GM12878 (cell line): ENCODE results near the gene ACTN3. TPM values are rescaled to one million over a fixed set of nuclear protein-coding genes. Genes with fewer than 3 reads are reported as not detected.

Source experiments
- ATAC-seq: fragments of 200-7000 bp; cut with Tn5 transposase; 3 replicates; pipeline ENCODE4 v1.9.1; 2020; ENCODE audit warnings: mild to moderate bottlenecking, moderate library complexity
- BruUV-seq: library from RNA; stranded (reverse); fragments of 400-500 nt; replicated peaks from 2 replicates; lab custom pipeline; 2021; lab: Mats Ljungman, UMichigan
- CTCF ChIA-PET: fragments of 300-600 bp; sonication (Branson Sonifier 250); formaldehyde crosslinking; extraction: SDS; loops from one replicate; lab custom pipeline; 2021; ENCODE audit warnings: inconsistent platforms; lab: Yijun Ruan, JAX
- POLR2A ChIA-PET: fragments of 350-600 bp; formaldehyde crosslinking; extraction: SDS; loops from one replicate; lab custom pipeline; 2021; ENCODE audit warnings: inconsistent platforms; lab: Charles Lee
- RAD21 ChIA-PET: fragments of 300-600 bp; sonication (Branson Sonifier 250); formaldehyde crosslinking; loops from one replicate; lab custom pipeline; 2023; ENCODE audit warnings: antibody characterized with exemption; ENCODE audit not compliant: unreplicated experiment; lab: Charles Lee
- SMC1A ChIA-PET: fragments of 300-600 bp; sonication (Branson Sonifier 250); formaldehyde crosslinking; loops from one replicate; lab custom pipeline; 2023; ENCODE audit not compliant: unreplicated experiment, uncharacterized antibody; lab: Charles Lee
- DNase-seq: peaks from one replicate; pipeline ENCODE4 v3.0.0-alpha.2; 2011; ENCODE audit warnings: low read depth, low spot score
- FAIRE-seq: peaks from 3 replicates; lab custom pipeline; 2011; peaks lifted over from hg19 to GRCh38; lab: Jason Lieb, UNC
- H2AFZ ChIP-seq: 2 replicates; pipeline ENCODE4 v1.6.0; 2011; ENCODE audit warnings: low read depth, low read length, control low read depth; ENCODE audit not compliant: control insufficient read depth
- H3K27ac ChIP-seq: 2 replicates; pipeline ENCODE4 v1.5.1; 2011; ENCODE audit warnings: control low read depth; ENCODE audit not compliant: control insufficient read depth, insufficient read depth
- H3K27me3 ChIP-seq, 2 experiments: replicated peaks in 1 of 2; 2 replicates each; pipeline versions ENCODE4 v1.6.0 to v1.6.1; 2011; ENCODE audit warnings: low read length in 1 of 2; ENCODE audit not compliant: control insufficient read depth in 2 of 2, insufficient read depth in 2 of 2
- H3K36me3 ChIP-seq, 2 experiments: 2 replicates each; pipeline ENCODE4 v1.5.1; 2011; ENCODE audit warnings: low read length in 1 of 2; ENCODE audit not compliant: control insufficient read depth in 2 of 2, insufficient read depth in 2 of 2
- H3K4me1 ChIP-seq: 2 replicates; pipeline ENCODE4 v1.6.1; 2011; ENCODE audit warnings: mild to moderate bottlenecking, low read length, moderate library complexity, mixed read lengths; ENCODE audit not compliant: control insufficient read depth, insufficient read depth
- H3K4me2 ChIP-seq: 2 replicates; pipeline ENCODE4 v1.6.0; 2011; ENCODE audit warnings: control low read depth; ENCODE audit not compliant: control insufficient read depth, insufficient read depth
- H3K4me3 ChIP-seq: fragments of 200-600 bp; sonication (generic); 2 replicates; pipeline ENCODE4 v1.5.1; 2016
- H3K79me2 ChIP-seq: 2 replicates; pipeline ENCODE4 v1.6.0; 2011; ENCODE audit warnings: low read length; ENCODE audit not compliant: control insufficient read depth, insufficient read depth
- H3K9ac ChIP-seq: 2 replicates; pipeline ENCODE4 v1.8.0; 2011; ENCODE audit warnings: low read length, control low read depth, mixed read lengths; ENCODE audit not compliant: control insufficient read depth, insufficient read depth
- H3K9me3 ChIP-seq: replicated peaks from 3 replicates; pipeline ENCODE4 v1.5.1; 2011; ENCODE audit warnings: mild to moderate bottlenecking, low read length; ENCODE audit not compliant: control insufficient read depth, insufficient read depth
- H4K20me1 ChIP-seq: 2 replicates; pipeline ENCODE4 v1.6.0; 2011; ENCODE audit not compliant: control insufficient read depth, insufficient read depth
- BMI1 ChIP-seq: fragments of 450-650 bp; IDR thresholded peaks from 2 replicates; pipeline ENCODE4 v1.6.1; 2016; ENCODE audit warnings: mild to moderate bottlenecking, moderate library complexity, borderline replicate concordance
- CBX5 ChIP-seq: sonication (generic); IDR thresholded peaks from 2 replicates; pipeline ENCODE4 v1.6.1; 2016; ENCODE audit warnings: low read depth, moderate library complexity, mild to moderate bottlenecking, inconsistent platforms
- CREM ChIP-seq: IDR thresholded peaks from 2 replicates; pipeline ENCODE4 v1.6.1; 2014; ENCODE audit warnings: antibody characterized with exemption, low read depth
- KDM1A ChIP-seq: fragments of 200-600 bp; sonication (generic); IDR thresholded peaks from 2 replicates; pipeline ENCODE4 v1.6.1; 2016; ENCODE audit warnings: borderline replicate concordance
- NKRF ChIP-seq: fragments of 450-650 bp; conservative IDR thresholded peaks from 2 replicates; pipeline ENCODE4 v1.6.1; 2017; ENCODE audit warnings: mild to moderate bottlenecking, moderate library complexity
- PAX8 ChIP-seq: fragments of 450-650 bp; IDR thresholded peaks from 2 replicates; pipeline ENCODE4 v1.6.1; 2017; ENCODE audit warnings: mild to moderate bottlenecking, moderate library complexity
- PKNOX1 ChIP-seq: fragments of 450-650 bp; IDR thresholded peaks from 2 replicates; pipeline ENCODE4 v1.6.1; 2016; ENCODE audit warnings: mild to moderate bottlenecking
- POLR2AphosphoS2 ChIP-seq: IDR thresholded peaks from 2 replicates; pipeline ENCODE4 v1.6.1; 2011; ENCODE audit warnings: low read depth, mild to moderate bottlenecking, low read length, improper control_type of control experiment, moderate library complexity
- PRDM15 ChIP-seq: fragments of 450-650 bp; formaldehyde crosslinking; IDR thresholded peaks from 2 replicates; pipeline ENCODE4 v1.4.0; 2020; ENCODE audit warnings: mild to moderate bottlenecking, moderate library complexity
- SMARCA5 ChIP-seq: fragments of 450-650 bp; IDR thresholded peaks from 2 replicates; pipeline ENCODE4 v1.6.1; 2017; ENCODE audit warnings: mild to moderate bottlenecking
- ZBTB33 ChIP-seq: fragments of 450-650 bp; IDR thresholded peaks from 2 replicates; pipeline ENCODE4 v1.6.1; 2017; ENCODE audit warnings: mild to moderate bottlenecking
- ZNF384 ChIP-seq: IDR thresholded peaks from 2 replicates; pipeline ENCODE4 v1.6.1; 2012; ENCODE audit warnings: low read depth, mild to moderate bottlenecking, low read length, improper control_type of control experiment, borderline replicate concordance
- ZZZ3 ChIP-seq: IDR thresholded peaks from 2 replicates; pipeline ENCODE4 v1.6.1; 2011; ENCODE audit warnings: low read depth; ENCODE audit not compliant: control insufficient read depth, insufficient read length
- WGBS: methylation state at CpG from one replicate; pipeline ENCODE4 v1.1.6; 2016; ENCODE audit warnings: low lambda C conversion rate; ENCODE audit not compliant: insufficient replicate concordance, insufficient coverage; ENCODE audit errors: missing lambda C conversion rate; 5-methylcytosine and 5-hydroxymethylcytosine counted together
- in situ Hi-C: fragments of 300-500 bp; cut with MboI; formaldehyde crosslinking; loops from 9 replicates; pipeline ENCODE4 v1.14.3; 2018; ENCODE audit warnings: mixed read lengths
- intact Hi-C: fragments of 100-400 bp; cut with micrococcal nuclease; formaldehyde crosslinking; loops from one replicate; pipeline ENCODE4 v1.14.2; 2022; ENCODE audit not compliant: unreplicated experiment
- polyA plus RNA-seq, 11 experiments: library from polyadenylated mRNA; depleted of rRNA in 4 of 11; unstranded in 6 of 11; stranded (reverse) in 5 of 11; fragments of >200 nt; fragmentation: Nextera tagmentation in 4 of 11; fragmentation: Illumina TruSeq in 1 of 11; extraction: Ambion mirVana in 4 of 11; extraction: Trizol in 1 of 11; gene quantifications; 1 replicate in 1 of 11; 2 replicates in 10 of 11; pipeline versions ENCODE4 v1.2.1 to v1.2.3, GENCODE V29; 2011 to 2016; ENCODE audit warnings: inconsistent platforms in 2 of 11, missing spikeins in 2 of 11, low read depth in 1 of 11
- total RNA-seq, 4 experiments: library from RNA; depleted of rRNA in 3 of 4; stranded (reverse); fragments of >200 nt in 3 of 4; fragmentation: Illumina TruSeq in 1 of 4; extraction: Trizol in 1 of 4; gene quantifications; 2 replicates each; pipeline versions ENCODE4 v1.2.1 to v1.2.3, GENCODE V29; 2013 to 2021

ACTN3 gene
- total and polyA plus RNA-seq, 10 of the 15 experiments (the other 5 are each of a cell fraction or from before 2014, with no cell fraction given): 0.06 to 0.67 (median 0.17) TPM; not detected in 3

- H3K4me1 ChIP-seq: peaks cover 13% of the 10 kb centered on the region
- H4K20me1 ChIP-seq: no peaks in the 10 kb centered on the region
- ChIA-PET RAD21 (interaction anchor here (1.1 to 3.3 kb wide), 6 partner anchors 15 to 85 kb away, joined by 3 to 27 read pairs (median 4); partner anchors contain the start of genes RBM4 and RBM4B), CTCF (interaction anchor here (0.7 to 7.7 kb wide), 18 partner anchors 9 to 86 kb away, joined by 3 to 75 read pairs (median 4); partner anchors contain the start of genes CTSF, RBM4, RBM4B and ZDHHC24), POLR2A (interaction anchor here (0.7 to 6.9 kb wide), 10 partner anchors 8 to 280 kb away, joined by 3 to 60 read pairs (median 5); partner anchors contain the start of genes RBM14, RBM4, RBM4B and ZDHHC24), SMC1A (interaction anchor here (1.3 to 4.2 kb wide), 6 partner anchors 12 to 85 kb away, joined by 4 to 19 read pairs (median 6); partner anchors contain the start of genes RBM14 and RBM4B)
- FAIRE-seq (peak; percentile 97), ATAC-seq (peak; percentile 98), DNase-seq (peak; percentile 84)
- peak within 1 kb of the TSS; percentile 95 for H3K9ac ChIP-seq
- H3K9me3 ChIP-seq: no peaks in the 10 kb centered on the region
- intact Hi-C loops: loop anchor here (2.0 to 5.0 kb wide), 2 partner anchors 24 to 85 kb away; partner anchors contain the start of genes RBM14 and RBM4B
- in situ Hi-C loops: no loop called here
- no peaks in the 10 kb centered on the region for H3K27me3 ChIP-seq
- peak within 1 kb of the TSS; percentile 97 for H3K4me2 ChIP-seq
- peaks cover 23% of the 10 kb centered on the region for H3K79me2 ChIP-seq
- H3K27ac ChIP-seq: peak within 1 kb of the TSS; percentile 62
- WGBS: 18% methylated on average over 66 of the region's 68 CpGs
- BruUV-seq: no TSS peak
- peak within 1 kb of the TSS; percentile 91 for H2AFZ ChIP-seq
- peak within 1 kb of the TSS; percentile 85 for H3K4me3 ChIP-seq
- H3K36me3 ChIP-seq: no peaks in the 10 kb centered on the region
- TF ChIP-seq ZZZ3: no peak
- TF ChIP-seq BMI1: peak; percentile 93
- peak; percentile 48; the same call in 1 of the 2 replicates for TF ChIP-seq ZBTB33
- 0 out of 2 replicates have a peak, but pooled peaks have one; percentile 59 for TF ChIP-seq SMARCA5
- TF ChIP-seq PRDM15 (CRISPR knock-in tag): no peak
- no peak for TF ChIP-seq KDM1A
- TF ChIP-seq PAX8: no peak
- no peak for TF ChIP-seq CREM
- TF ChIP-seq CBX5: no peak
- TF ChIP-seq PKNOX1: peak; percentile 56; the same call in 1 of the 2 replicates
- peak; percentile 93 for TF ChIP-seq POLR2AphosphoS2
- TF ChIP-seq NKRF: peak; percentile 94
- TF ChIP-seq ZNF384: no peak
Measured at GRCh38 chr11:66592457-66593302, 46.0 kb downstream of the ACTN3 start, which contains the start of the genes CCDC87 and CCS. Gene CCDC87, minus strand, starts transcription at chr11:66593063. Its CDS starts 48 bp downstream, at chr11:66593015. Gene CCS, plus strand, starts transcription at chr11:66593185. Its CDS starts 77 bp downstream, at chr11:66593262.
